ENCODE results near the gene SH3BP1. TPM values are rescaled to one million over a fixed set of nuclear protein-coding genes. Genes with fewer than 3 reads are reported as not detected.
A peak's percentile ranks its signal among the peaks of the same experiment; 100 is the strongest.

The SH3BP1 gene
- total and polyA plus RNA-seq, 2 of the 8 experiments (the other 6 are each of a cell fraction or from before 2014, with no cell fraction given) = 23.9 to 40.3 TPM

DNA sequence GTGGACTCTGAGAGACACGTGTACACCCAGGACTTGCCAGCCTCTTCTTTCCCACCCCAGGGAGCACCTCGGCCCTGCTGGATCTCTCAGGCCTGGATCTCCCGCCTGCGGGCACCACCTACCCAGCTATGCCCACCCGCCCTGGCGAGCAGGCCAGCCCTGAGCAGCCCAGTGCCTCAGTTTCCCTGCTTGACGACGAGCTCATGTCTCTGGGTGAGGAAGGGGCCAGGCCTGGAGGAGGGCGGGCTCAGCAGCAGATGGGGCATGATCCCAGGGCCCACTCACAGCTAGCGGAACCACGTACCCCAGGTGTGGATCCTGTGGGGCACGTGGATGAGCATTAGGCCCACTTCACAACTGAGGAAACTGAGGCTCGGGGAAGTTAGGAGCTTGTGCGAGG lies 13.7 kb upstream of the SH3BP1 start:
- WGBS, 2 experiments (ENCODE audit: extremely low coverage in 1 of 2, insufficient coverage in 1 of 2, insufficient read length in 1 of 2, insufficient replicate concordance in 2 of 2, low coverage in 1 of 2, low lambda C conversion rate in 2 of 2, missing lambda C conversion rate in 1 of 2) = 92% methylated on average over 11 of the region's 14 CpGs; no CpG with 5 or more reads in 1 of the 2 experiments
- POLR2A ChIA-PET (ENCODE audit: partially characterized antibody) = interaction anchor here (1.1 to 7.6 kb wide), 7 partner anchors 9 to 122 kb away, joined by 3 to 63 read pairs (median 5); partner anchors contain the start of gene GGA1
- TF ChIP-seq GABPA (IDR thresholded peaks at IDR 0.05; ENCODE audit: borderline replicate concordance, insufficient read depth, low read length) = no peak
- no peak for TF ChIP-seq CBX8 (IDR thresholded peaks at IDR 0.05; ENCODE audit: borderline replicate concordance, low read depth, low read length)
- no peak for TF ChIP-seq JUN (IDR thresholded peaks at IDR 0.05; ENCODE audit: low read depth, low read length)
- no peak for TF ChIP-seq BCL11A (IDR thresholded peaks at IDR 0.05; ENCODE audit: low read depth in 2 of 2, low read length in 2 of 2)
- no peak for TF ChIP-seq CTBP2 (IDR thresholded peaks at IDR 0.05; ENCODE audit: borderline replicate concordance, insufficient read depth, insufficient read length, low read length)
- TF ChIP-seq RBBP5 (IDR thresholded peaks at IDR 0.05; ENCODE audit: borderline replicate concordance, low read depth, low read length) = no peak
- TF ChIP-seq, protein P1, sequence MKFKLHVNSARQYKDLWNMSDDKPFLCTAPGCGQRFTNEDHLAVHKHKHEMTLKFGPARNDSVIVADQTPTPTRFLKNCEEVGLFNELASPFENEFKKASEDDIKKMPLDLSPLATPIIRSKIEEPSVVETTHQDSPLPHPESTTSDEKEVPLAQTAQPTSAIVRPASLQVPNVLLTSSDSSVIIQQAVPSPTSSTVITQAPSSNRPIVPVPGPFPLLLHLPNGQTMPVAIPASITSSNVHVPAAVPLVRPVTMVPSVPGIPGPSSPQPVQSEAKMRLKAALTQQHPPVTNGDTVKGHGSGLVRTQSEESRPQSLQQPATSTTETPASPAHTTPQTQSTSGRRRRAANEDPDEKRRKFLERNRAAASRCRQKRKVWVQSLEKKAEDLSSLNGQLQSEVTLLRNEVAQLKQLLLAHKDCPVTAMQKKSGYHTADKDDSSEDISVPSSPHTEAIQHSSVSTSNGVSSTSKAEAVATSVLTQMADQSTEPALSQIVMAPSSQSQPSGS (IDR thresholded peaks at IDR 0.05; ENCODE audit: low read length) = no peak
- TF ChIP-seq RNF2 (IDR thresholded peaks at IDR 0.05; ENCODE audit: borderline replicate concordance, low read depth, low read length, missing control alignments, poor library complexity, severe bottlenecking) = no peak
- TF ChIP-seq BRCA1 (IDR thresholded peaks at IDR 0.05; ENCODE audit: low read depth, low read length) = no peak
- no peak for TF ChIP-seq NRF1 (IDR thresholded peaks at IDR 0.05; ENCODE audit: low read depth, low read length)
- TF ChIP-seq SIX5 (IDR thresholded peaks at IDR 0.05; ENCODE audit: low read depth, low read length) = no peak

More for the DNA sequence above, 13.7 kb upstream of the SH3BP1 start:
- no peaks in the 10 kb centered on the region for H3K23me2 ChIP-seq (ENCODE audit: low read depth, low read length)
- no peak overlapping the region for H3K18ac ChIP-seq (ENCODE audit: extremely low read depth, low read length)
- H3K4me2 ChIP-seq (ENCODE audit: insufficient read depth in 1 of 2, low read depth in 2 of 2, low read length in 2 of 2) = no peak overlapping the region
- H3K14ac ChIP-seq (ENCODE audit: insufficient read length) = no peak overlapping the region
- H4K5ac ChIP-seq (ENCODE audit: insufficient read length, low read depth, low read length) = no peak overlapping the region
- H2BK120ac ChIP-seq (replicated peaks; ENCODE audit: low read depth, low read length) = no peak overlapping the region
- no peak overlapping the region for H2BK15ac ChIP-seq (ENCODE audit: low read length)
- DNase-seq (ENCODE audit: low read depth in 1 of 2, low spot score in 2 of 2) (no peak), FAIRE-seq (no peak)
- no peak overlapping the region for H3K56ac ChIP-seq (replicated peaks; ENCODE audit: insufficient read length, low read depth, low read length)
- no peak overlapping the region for H2BK12ac ChIP-seq (ENCODE audit: low read depth, low read length)
- no peaks in the 10 kb centered on the region for H3K27me3 ChIP-seq (replicated peaks in 1 of 4; ENCODE audit: control insufficient read depth in 3 of 4, extremely low read depth in 1 of 4, insufficient read depth in 3 of 4, low read length in 3 of 4)
- no peak overlapping the region for H2AFZ ChIP-seq (ENCODE audit: low read length)
- H3K9me3 ChIP-seq (ENCODE audit: insufficient read depth in 2 of 2, low read depth in 1 of 2, low read length in 1 of 2) = no peaks in the 10 kb centered on the region
- H2AK5ac ChIP-seq (ENCODE audit: low read depth, low read length) = no peak overlapping the region
- H3K79me1 ChIP-seq (ENCODE audit: low read depth, low read length) = 0 out of 2 replicates have a peak, but pooled peaks cover 2% of the 10 kb centered on the region
- H4K91ac ChIP-seq (replicated peaks; ENCODE audit: insufficient read length, low read length) = no peak overlapping the region
- no peak overlapping the region for H3K23ac ChIP-seq (ENCODE audit: insufficient read length)
- H2BK5ac ChIP-seq (ENCODE audit: low read depth, low read length) = no peak overlapping the region
- peaks cover 3 to 10% (median 5%) of the 10 kb centered on the region in 4 experiments; a peak in 5 of 8 replicates for H3K36me3 ChIP-seq (ENCODE audit: control insufficient read depth in 2 of 4, insufficient read depth in 4 of 4, low read length in 3 of 4)
- peaks cover 0 to 3% (median 0%) of the 10 kb centered on the region in 4 experiments; a peak in 3 of 7 replicates for H3K4me1 ChIP-seq (replicated peaks in 1 of 4; ENCODE audit: control insufficient read depth in 3 of 4, insufficient read depth in 4 of 4, low read length in 3 of 4)
- peaks cover 0 to 2% of the 10 kb centered on the region in 2 experiments for H4K20me1 ChIP-seq (replicated peaks in 1 of 2; ENCODE audit: control insufficient read depth in 1 of 2, insufficient read depth in 2 of 2, low read length in 2 of 2)
- no peak overlapping the region for H3K27ac ChIP-seq (ENCODE audit: low read depth, low read length)
- H3K9ac ChIP-seq (replicated peaks in 1 of 4; ENCODE audit: extremely low read depth in 1 of 4, low read depth in 3 of 4, low read length in 3 of 4) = no peak overlapping the region
- H3K4ac ChIP-seq (replicated peaks; ENCODE audit: insufficient read length, low read depth, low read length) = no peak overlapping the region
- CTCF ChIA-PET (ENCODE audit: partially characterized antibody) = interaction anchor here (1.3 to 11.1 kb wide), 10 partner anchors 8 to 113 kb away, joined by 3 to 140 read pairs (median 8); partner anchors contain the start of genes PDXP and SH3BP1
- H4K8ac ChIP-seq (ENCODE audit: extremely low read depth, insufficient read depth, low read length) = 0 out of 2 replicates have a peak overlapping the region, but pooled peaks have one; percentile 14
- H2BK20ac ChIP-seq (ENCODE audit: low read length) = no peak overlapping the region
- H3K4me3 ChIP-seq (ENCODE audit: extremely low read depth in 1 of 4, insufficient read depth in 2 of 4, low read depth in 3 of 4, low read length in 4 of 4) = no peak overlapping the region
- H3K79me2 ChIP-seq (ENCODE audit: control insufficient read depth in 1 of 2, insufficient read depth in 2 of 2, low read length in 2 of 2) = no peaks in the 10 kb centered on the region

Measured in H1 (cell line).